HG03469 (cell line): ENCODE results near the gene ARID1B.

Experiments used
- ATAC-seq: cut with Tn5 transposase; IDR thresholded peaks from one replicate; pipeline ENCODE4 v1.9.1; 2021; ENCODE audit warnings: mild to moderate bottlenecking, moderate library complexity, moderate number of reproducible peaks; ENCODE audit not compliant: unreplicated experiment

Gene ARID1B

DNA sequence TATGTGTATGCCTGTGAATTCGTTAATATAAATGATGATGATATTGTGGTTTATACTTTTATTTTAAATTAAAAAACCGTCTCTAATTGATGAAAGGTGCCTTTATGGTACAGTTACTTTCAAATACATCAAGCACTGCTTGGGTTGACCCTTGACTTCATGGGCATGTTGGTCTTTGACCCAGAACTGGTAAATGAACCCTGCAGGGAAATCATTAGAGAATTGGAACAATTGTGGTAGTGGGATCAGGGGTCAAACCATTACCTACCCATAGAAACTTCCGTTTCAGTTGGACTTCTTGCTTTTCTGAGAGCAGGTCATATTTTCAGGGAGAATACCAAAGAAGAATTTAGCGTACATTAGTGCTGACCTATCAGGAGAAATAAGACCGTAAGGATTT is 288.2 kb downstream of the ARID1B start:
- no peak for ATAC-seq

DNA sequence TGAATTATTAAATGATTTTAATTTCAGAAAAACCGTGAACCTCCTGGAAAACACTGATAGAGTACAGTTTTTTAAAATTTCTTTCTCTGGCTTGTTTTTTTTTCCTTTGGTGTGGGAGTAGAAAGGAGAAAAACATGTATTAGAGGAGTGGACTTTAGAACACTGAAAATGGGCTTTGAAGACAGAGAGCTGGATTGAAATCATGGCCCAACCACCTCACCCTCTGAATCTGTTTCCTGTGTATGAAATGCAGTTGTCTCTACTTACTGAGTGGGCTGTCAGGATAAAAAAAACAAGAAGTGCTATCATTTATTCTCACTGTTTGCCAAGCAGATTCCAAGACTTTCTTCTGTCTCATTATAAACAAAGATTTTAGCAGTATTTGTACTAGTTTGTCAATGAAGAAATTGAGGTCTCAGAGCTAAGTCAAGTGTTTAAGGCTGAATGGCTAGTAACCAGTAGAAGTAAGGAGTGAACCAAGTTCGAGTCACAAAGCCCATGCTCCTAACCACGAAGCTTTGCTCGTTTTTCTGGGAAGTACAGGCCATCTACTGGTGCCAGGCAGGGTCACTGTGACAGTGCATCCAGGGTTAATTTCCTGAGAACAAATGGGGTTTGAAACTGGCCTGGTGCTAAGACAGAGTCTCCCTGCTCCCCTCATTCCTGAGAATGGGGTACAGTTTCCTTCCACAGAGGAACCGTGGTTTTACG is 289.8 kb downstream of the ARID1B start:
- ATAC-seq = no peak

DNA sequence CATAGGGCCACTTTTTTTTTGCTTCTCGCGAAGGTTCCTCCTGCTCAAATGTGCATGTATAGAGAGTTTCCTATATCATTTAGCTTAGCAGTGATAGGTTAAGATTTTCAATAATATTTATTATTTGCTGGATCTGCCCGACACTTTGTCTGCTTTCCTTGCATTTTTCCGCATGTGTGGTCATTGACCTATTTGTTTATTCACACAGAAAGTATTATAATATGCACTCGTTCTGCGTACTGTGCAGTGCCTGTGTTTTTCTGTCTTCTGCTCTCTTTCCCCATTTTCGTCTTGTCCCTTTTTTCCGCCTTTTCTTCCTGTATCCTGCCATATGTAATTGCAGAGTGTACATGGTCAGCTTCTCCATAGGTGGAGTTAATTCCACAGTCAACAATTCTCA is 290.3 kb downstream of the ARID1B start:
- no peak for ATAC-seq

DNA sequence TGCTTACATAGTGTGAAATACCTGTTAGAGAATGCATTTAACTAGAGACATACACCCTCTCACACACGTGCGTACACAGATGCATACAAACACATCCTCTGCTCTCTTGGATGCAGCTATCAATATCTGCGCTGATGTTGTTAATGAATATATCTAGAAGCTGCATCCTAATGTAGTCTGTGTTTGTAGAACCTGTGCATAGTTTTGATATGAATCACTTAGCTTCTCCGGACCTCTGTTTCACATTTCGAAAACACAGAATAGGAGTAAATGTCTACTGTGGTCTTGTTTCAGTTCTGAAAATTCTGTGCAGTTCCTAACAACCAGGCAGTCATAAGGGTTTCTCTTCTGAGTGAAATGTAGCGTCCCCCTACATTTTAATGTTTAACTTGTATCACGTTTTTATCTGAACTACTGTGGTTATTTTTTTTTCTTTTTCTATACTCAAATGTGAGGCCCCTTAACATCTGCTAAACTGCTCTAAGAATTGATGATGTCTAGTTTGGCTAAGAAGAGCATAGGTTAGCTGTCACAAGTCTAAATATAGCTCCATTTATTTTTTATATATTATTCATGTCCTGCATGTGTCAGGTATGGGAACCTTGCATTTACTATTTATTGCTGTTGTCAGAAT is 291.6 kb downstream of the ARID1B start:
- ATAC-seq = peak; percentile 97

DNA sequence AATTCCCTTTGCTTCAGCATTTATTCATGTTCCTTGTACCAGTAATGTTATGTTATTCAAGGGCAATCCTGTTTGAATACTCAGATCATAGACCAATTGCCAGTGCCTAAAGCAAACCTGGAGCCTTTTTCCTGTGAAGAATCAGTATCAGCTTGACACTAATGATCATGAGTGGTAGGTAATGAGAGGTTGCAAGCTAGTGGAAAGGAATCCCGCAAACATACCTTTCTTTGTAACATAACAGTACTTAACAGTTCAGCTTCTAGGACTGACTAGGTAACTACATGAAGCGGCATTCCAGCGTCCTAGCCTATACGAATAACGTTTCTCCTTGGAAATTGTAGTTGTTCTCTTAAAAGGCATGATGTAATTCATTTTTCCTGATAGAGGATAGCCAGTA is 292.4 kb downstream of the ARID1B start:
- no peak for ATAC-seq

DNA sequence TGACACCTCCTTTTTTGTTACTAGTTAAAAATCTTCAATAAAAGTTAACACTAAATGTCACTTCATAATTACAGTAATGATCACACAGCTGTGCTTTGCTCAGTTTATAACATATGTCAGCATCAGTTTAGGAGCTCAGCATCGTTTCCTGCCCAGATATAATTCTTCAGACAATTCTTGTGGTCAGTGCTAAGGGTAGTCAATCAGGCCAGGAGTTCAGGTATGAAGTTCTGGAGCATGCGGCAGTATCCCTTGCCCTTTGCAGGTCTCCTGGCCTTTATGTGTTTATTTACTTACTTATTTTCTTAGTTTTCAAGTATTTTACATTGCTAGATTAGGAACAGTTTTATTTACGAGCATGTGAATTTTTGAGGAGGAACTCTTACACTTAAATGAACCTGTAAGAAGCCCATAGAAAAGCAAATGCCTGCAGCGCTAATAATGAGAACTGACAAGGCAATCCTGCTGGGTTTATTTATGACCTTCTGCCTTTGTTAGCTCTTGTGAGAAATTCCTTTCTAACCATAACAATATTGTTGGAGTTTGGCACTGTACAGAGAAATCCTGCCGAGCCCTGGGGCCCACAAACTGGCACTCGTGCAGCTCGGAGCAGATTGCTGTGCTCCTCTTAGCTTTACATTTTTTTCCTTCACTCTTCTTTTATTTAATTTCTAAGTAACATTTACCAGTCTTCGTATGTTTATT is 293.4 kb downstream of the ARID1B start:
- ATAC-seq = no peak

DNA sequence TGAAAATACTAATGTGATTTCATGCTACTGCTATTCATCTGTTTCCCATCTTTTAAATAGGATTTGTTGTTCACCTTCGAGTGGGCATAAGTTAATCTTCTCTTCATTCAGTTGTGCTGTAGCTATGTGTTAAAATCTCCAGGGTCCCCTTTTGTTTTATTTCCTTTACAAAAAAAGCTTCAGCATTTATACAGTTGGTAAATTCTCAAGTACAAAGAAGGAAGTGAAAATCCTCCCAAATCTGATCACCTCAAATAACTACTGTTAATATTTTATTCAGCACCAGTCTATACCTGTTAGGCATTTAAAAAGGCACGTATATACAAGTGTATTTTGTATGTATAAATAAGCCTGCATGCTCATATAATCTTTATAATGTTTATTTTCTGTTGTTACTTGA is 294.9 kb downstream of the ARID1B start:
- ATAC-seq = no peak

DNA sequence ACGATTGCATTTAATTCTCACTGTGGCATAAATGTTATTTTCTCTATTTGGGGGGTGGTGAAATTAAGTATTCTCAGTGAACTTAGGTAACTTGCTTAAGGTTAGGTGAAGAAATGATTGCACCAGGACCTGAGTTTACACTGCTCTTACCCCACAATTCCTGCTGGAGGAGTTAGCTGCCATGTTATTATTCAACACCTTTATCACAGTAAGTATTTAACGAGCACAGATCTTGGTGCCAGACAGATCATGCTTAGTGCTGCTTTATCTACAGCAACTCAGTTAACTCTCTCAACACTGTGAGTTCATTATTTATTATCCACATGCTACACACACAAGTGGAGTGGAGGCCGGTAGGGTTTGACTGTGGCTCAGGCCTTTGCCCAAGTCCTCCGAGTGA is 296.4 kb downstream of the ARID1B start:
- ATAC-seq = no peak

DNA sequence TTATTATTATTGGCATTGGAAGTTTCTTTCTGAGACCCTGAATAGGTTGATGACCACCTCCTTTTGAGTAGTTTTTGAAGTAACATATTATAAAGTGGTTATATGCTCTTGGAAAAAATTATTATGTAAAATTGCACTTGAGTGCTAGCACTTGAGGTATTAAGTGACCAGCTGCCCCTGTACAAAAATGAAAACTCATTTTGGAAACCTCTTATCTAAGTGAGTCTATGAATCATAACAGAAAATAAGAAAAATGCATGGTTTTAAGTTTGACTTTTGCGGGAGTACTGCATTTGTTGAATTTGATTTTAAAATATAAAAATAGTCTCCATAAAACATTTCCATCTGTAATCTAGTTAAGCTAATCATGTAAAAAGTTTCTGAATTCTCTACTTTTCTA is 297.8 kb downstream of the ARID1B start:
- no peak for ATAC-seq

DNA sequence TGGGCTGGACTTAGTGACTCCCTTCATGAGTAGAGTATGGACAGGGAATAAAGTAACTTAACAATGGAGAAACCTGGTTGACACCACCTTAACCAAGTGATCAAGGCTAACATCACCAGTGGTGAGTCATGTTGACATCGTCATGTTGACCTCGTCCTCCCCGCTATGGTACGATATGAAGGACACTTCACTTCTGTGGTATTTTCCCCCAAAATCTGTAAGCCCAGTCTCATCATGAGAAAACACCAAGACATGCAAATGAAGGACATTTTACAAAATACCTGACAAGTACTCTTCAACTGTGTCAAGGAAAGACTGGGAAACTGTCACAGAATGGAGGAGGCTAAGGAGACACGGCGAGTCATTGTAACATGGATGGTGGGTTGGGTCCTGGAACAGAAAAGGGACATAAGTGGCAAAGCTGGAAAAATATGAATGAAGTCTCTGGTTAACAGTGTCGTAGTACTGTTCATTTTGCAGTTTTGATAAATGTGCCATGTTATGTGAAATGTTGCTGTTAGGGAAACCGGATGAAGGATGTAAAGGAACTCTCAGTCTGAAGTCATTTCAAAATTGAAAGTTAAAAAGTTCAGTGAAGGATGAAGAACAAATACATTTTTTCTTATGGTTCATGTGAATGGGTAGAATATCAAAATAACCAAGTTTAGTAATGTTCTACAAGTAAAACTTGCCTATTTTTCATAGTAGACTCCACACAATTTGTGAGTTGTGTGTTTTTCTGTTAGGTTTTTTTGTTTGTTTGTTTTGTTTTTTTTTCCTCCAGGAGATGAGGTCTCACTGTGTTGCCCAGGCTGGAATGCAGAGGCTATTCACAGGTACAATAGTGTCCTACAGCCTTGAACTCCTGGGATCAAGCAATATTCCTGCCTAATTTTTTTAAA is 298.6 kb downstream of the ARID1B start:
- peak; percentile 77 for ATAC-seq

DNA sequence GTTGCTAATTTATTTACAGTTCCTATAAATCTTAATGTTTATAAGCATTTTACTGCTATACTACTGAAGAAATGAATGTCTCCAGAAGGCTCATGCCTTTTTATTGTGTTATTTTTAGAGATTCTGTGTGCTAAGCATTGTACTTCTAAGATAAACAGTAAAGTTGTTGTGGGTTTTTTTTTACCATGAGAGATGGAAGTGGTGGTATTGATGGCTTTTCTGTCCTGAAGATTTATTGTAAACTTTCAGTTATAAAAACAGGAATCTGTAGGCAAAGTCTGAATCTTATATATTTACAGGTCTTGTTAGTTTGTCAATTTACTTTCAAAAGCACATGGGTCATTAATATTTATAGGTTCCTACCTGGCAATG is 299.3 kb downstream of the ARID1B start:
- ATAC-seq = no peak

DNA sequence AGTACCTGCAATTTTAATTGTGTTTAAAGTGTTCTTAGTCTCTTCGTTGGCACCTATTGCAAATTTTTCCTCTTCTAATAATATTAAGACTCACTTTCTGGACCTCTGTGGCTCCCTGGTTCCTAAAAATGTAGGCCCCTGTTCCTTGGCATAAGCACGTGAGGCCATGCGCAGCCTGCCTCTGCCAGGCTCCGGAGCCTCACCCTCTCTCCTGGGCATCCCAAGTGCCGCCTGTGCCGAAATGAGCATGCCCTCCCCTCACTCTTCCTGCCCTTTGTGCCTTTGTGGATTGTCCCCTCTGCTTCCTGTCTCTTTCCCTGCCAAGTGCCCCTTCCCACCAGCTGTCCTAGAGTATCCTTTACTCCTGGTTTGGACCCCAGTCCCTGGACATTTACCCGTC is 300.1 kb downstream of the ARID1B start:
- ATAC-seq = no peak

DNA sequence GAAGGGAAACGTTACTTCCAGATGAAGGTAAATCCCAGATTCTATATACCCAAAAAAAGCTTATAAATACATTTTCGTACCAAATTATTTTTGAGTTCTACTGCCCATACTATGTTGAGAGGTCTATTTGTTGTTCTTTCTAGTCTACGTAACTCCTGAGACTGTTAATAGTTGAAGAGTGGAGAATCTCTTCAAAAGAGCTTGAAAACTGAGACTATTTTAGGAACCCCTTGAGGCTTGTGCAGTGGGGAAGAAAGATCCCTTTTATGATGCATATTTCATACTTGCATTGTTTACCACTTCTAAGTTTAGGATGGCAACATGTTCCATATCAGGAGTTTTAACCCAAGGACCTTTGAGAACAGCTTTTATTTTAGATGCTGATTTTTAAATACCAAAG is 301.1 kb downstream of the ARID1B start:
- no peak for ATAC-seq

DNA sequence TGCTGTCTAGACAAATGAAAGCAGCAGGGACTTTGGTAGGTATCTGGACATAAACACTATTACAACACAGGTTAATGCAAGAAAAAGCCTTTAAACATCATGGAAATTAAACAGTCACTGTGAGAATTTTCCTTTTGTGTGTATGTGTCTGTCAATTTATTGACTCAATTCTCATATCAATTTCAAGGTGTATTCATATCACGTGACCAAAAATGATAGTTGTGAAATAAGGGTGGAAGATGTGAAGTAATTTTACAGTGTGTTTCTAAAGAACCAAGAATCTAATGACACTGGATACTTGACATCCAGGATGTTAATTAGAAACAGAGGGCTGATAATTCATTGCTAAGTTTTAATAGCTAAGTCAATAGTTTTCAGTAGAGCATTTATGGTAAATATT is 302.1 kb downstream of the ARID1B start:
- no peak for ATAC-seq

DNA sequence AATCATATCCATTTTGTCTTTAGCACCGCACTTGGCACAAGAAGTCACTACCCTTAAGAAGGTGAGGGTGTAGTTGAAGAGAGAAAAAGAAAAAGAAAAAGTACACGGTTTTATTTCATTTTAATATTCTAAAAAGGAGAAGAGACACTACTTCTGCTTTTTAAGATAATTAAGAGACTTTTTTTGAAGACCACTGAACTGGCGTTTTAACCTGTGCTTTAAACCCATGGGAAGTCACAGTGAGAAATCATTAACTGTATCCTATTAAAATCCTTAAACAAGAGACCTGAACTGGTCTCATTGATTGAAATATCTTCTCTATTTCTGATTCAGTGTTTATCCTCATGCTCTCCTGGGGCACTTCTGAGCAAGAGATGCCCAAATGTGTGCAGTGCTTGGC is 302.6 kb downstream of the ARID1B start:
- ATAC-seq = no peak

DNA sequence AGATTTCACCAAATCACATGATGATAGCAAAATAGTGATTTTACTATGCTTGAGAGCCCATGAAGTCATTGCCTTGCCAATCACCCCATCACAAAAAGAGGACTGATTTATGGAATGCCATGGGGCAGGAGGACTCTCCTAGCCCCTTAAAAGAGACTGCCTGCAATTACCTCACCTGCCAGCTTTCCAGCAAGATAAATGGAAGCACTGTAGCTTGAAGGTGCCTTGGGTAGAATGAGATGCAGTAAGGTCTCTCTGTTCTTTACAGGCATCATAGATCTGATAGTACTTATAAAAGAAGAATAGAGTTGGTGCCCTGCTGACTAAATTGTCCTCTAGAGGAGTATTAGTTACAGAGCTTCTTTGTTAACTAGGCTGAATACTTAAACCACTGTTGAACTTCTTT is 303.8 kb downstream of the ARID1B start:
- ATAC-seq = no peak

DNA sequence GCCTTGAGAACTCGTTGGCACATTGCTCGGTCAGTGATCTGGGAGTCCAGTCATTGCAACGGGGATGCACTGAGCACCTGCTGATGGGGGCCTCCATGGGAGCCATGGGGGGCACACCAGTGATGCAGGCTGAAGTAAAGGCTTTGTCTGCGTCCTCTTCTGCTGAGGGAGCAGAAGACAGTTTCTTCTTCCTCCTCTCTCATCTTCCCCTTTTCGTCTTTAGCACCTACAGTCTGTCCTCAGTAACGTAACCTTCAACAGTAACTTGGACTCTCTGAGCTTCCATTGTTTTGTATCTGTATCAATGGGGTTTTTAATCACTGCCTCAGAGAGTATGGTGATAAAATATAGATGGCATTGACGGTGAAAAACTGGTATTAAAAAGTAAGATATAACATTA is 306.2 kb downstream of the ARID1B start:
- ATAC-seq = no peak

DNA sequence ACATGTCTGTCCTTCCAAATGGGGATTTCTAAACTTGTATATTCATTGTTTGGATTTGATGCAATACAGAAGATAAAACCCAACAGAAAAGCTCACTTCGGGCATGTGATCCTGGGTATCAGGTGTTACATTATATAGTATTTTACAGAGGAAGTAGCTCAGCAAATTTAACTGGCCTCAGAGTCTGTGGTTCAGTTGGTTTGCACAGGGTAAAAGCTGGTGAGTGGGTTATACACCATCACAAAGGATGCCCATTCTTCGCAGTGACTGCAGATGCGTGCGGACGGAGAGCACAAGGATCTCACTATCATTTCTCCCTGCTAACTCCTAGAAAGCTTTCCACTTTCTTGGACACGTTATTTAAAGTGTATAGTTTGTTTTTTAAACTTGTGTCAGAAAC is 309.5 kb downstream of the ARID1B start:
- ATAC-seq = no peak

DNA sequence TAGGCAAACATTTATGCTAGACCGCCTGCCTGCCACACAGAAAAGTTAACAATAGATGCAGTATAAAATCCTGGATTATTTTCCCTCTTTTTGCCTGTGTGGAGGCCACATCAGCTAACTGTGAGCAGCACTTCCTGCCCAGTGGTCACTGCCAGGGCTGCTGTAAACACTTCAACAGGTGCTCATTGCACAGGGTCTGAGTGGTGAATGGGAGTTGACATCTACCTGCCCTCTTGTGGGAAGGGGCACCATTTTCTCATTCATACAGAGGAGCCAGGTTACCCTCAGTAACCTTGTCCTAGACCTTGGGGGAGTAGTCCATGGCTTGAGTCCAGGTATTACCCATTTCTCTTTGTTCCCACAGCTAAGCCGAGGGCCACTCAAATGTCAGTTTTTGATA is 310.8 kb downstream of the ARID1B start:
- no peak for ATAC-seq

DNA sequence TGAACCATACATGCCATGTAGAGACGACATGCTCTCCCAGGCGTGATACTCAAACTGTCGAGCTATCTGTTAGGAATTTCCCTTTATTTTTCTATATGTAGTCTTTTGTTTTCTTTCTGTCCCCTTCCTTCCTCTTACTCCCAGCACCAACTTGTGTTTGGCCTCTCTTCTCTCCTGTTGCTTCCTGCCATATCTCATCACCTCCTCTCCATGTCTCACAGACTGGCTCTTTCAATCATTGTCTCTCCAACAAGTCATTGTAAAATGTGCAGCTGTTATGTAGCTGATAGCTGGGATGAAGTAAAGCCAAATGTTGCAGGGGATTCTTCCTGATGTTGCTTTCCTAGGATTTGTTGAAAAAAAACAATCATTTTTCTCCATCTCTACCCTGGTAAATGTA is 311.7 kb downstream of the ARID1B start:
- ATAC-seq = no peak

DNA sequence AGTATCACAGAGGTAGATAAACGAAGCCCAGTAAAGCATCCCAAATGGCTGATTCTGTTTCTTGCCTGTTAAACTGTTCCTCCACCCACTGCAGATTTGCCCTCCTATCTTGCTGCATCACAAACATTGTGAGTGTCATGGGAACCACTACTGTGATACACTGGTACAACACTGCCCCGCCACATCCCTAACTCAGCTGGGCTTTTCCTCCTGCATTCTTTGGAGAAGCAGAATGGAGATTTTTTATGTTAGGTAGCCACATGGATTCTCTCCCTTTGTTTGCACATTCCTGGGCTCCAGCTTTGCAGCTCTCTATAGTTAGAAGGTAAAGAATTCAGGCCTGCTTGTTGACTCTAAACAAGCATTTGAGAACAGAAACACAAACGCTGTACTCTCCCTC is 312.1 kb downstream of the ARID1B start:
- ATAC-seq = no peak
